ENCODE measurements around the gene MUC2. TPM values are rescaled to one million over a fixed set of nuclear protein-coding genes. Genes with fewer than 3 reads are reported as not detected.
A peak's percentile ranks its signal among the peaks of the same experiment; 100 is the strongest.

MUC2 gene
- total RNA-seq, 2 donors from 2014 or later: under 0.01 TPM; not detected in 1

DNA sequence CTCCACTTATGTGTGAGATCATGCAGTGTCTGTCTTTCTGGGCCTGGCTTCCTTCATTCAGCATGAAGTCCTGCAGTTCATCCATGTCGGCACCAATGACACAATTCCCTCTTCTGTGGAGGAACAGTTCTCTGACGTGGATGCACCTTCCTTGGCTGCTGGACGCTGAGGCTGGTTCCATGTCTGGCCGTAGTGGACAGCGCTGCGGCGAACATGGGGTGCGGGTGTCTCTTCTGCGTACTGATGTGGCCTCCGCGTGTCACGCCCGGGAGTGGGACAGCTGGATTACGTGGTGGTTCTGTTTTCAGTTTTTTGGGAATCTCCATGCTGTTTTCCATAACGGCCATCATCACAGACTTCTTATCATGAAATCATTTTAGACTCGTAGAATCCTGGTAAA, 16.9 kb upstream of the MUC2 start:
- 79 to 87% methylated on average over 16 of the region's 16 CpGs for WGBS, 2 donors
- no peaks in the 10 kb centered on the region for H3K36me3 ChIP-seq (replicated peaks in 1 of 2; ENCODE audit: insufficient read depth in 1 of 2, low read depth in 2 of 2)
- TF ChIP-seq, protein P1, sequence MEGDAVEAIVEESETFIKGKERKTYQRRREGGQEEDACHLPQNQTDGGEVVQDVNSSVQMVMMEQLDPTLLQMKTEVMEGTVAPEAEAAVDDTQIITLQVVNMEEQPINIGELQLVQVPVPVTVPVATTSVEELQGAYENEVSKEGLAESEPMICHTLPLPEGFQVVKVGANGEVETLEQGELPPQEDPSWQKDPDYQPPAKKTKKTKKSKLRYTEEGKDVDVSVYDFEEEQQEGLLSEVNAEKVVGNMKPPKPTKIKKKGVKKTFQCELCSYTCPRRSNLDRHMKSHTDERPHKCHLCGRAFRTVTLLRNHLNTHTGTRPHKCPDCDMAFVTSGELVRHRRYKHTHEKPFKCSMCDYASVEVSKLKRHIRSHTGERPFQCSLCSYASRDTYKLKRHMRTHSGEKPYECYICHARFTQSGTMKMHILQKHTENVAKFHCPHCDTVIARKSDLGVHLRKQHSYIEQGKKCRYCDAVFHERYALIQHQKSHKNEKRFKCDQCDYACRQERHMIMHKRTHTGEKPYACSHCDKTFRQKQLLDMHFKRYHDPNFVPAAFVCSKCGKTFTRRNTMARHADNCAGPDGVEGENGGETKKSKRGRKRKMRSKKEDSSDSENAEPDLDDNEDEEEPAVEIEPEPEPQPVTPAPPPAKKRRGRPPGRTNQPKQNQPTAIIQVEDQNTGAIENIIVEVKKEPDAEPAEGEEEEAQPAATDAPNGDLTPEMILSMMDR (IDR thresholded peaks at IDR 0.05): no peak
- TF ChIP-seq POLR2A (IDR thresholded peaks at IDR 0.05): no peak
- ATAC-seq: no peak
- H3K4me1 ChIP-seq: no peaks in the 10 kb centered on the region
- no peaks in the 10 kb centered on the region for H3K27me3 ChIP-seq
- H3K27ac ChIP-seq: no peak overlapping the region
- intact Hi-C loops (cut with DNase I): no loop called here
- H3K9me3 ChIP-seq: no peaks in the 10 kb centered on the region
- H3K4me3 ChIP-seq: no peak overlapping the region
- no peak for DNase-seq

DNA sequence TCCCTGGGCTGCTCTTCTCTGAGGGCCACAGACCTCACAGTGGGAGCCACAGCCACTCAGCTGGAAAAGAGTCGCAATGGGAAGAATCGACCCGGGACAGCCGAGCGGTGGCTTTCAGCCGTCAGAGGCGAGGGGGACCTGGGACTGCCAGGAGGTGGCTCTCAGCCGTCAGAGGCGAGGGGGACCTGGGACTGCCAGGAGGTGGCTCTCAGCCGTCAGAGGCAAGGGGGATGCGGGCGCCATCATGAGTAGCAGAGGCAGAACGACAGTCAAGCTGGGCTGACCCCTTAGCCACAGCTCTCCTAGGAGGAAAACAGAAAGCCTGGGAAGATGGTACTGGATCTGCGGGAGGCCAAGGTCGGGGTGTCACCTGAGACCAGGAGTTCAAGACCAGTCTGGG, 14.9 kb upstream of the MUC2 start:
- WGBS, 2 donors: 66 to 68% methylated on average over 12 to 15 of the region's 15 CpGs
- DNase-seq (peak in 1 of 4 donors; percentile 7), ATAC-seq (no peak)
- Histone ChIP-seq H3K27ac (no peak overlapping the region), H3K4me3 (no peak overlapping the region), H3K27me3 (no peaks in the 10 kb centered on the region), H3K9me3 (no peaks in the 10 kb centered on the region), H3K36me3 (replicated peaks in 1 of 2; ENCODE audit: insufficient read depth in 1 of 2, low read depth in 2 of 2) (no peaks in the 10 kb centered on the region), H3K4me1 (no peaks in the 10 kb centered on the region)
- no peak for TF ChIP-seq POLR2A (IDR thresholded peaks at IDR 0.05)
- TF ChIP-seq, protein P1 (IDR thresholded peaks at IDR 0.05): no peak
- intact Hi-C loops (cut with DNase I): no loop called here

DNA sequence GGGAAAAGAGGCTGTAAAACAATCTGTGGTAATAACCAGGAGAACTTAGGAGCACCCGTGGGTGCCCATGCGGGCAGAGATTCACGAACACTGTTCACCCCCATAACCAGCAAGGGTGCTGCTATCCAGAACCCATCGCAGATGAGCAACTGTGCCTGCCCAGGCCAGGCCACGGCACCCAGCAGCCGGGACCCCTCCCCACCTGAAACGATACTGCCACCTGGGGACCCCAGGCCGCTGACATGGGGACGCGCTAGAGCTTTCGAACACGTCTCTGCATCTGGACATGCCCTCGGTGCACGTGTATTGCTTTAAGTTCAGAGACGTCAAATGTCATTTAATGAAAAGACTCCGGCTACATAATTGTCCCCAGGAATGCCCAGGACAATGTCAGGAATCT, 14.3 kb upstream of the MUC2 start:
- whole genome bisulfite sequencing, 2 donors: 74 to 82% methylated on average over 16 of the region's 16 CpGs
- DNase-seq (peak in 1 of 4 donors; percentile 10), ATAC-seq (no peak)
- Histone ChIP-seq H3K27me3 (no peaks in the 10 kb centered on the region), H3K9me3 (no peaks in the 10 kb centered on the region), H3K27ac (no peak overlapping the region), H3K4me1 (no peaks in the 10 kb centered on the region), H3K4me3 (no peak overlapping the region), H3K36me3 (replicated peaks in 1 of 2; ENCODE audit: insufficient read depth in 1 of 2, low read depth in 2 of 2) (no peaks in the 10 kb centered on the region)
- TF ChIP-seq POLR2A (IDR thresholded peaks at IDR 0.05): no peak
- TF ChIP-seq, protein P1 (IDR thresholded peaks at IDR 0.05): no peak
- intact Hi-C loops (cut with DNase I): no loop called here

DNA sequence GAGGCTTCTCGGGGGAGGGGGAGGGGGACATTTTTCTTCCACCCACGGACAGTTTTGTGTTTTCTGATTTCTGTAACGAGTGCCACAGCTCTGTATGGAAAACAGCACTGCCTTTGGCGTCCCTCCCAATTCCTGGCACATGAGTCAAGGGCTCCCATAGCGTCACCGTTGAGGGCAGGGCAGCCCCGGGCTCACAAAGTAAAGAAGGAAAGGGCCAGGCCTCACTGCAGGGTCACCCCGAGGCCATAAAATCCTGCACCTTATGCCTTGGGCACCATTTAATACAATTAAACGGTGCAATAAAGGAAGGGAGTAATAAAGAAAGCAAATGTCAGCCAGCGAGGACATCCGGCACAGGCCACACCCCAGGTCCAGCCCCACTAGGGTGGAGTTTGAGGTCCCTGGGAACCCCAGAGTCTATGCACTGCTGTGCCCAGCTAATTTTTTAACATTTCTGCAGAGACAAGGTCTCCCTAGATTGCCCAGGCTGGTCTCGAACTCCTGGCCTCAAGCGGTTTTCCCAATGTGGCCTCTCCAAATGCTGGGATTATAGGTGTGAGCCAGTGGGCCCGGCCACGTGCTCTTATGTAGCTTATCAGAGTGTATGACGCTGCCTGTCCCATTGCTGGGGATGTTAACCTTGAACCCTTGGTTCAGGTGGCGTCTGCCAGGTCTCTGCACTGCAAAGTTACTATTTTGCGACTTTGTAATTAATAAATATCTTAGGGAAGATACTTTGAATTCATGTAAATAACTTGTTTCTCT, 13.6 kb upstream of the MUC2 start:
- no peaks in the 10 kb centered on the region for H3K36me3 ChIP-seq (replicated peaks in 1 of 2; ENCODE audit: insufficient read depth in 1 of 2, low read depth in 2 of 2)
- H3K4me1 ChIP-seq: no peaks in the 10 kb centered on the region
- H3K9me3 ChIP-seq: no peaks in the 10 kb centered on the region
- intact Hi-C loops (cut with DNase I): no loop called here
- H3K27me3 ChIP-seq: no peaks in the 10 kb centered on the region
- no peak overlapping the region for H3K27ac ChIP-seq
- TF ChIP-seq, protein P1 (IDR thresholded peaks at IDR 0.05): no peak
- TF ChIP-seq POLR2A (IDR thresholded peaks at IDR 0.05): no peak
- peak in 3 of 4 donors; percentile 18 to 53 (median 35) for DNase-seq
- peak; percentile 29 for ATAC-seq
- no peak overlapping the region for H3K4me3 ChIP-seq
- 68 to 70% methylated on average over 17 to 18 of the region's 18 CpGs for WGBS, 2 donors
